Panc1 (cell line): ENCODE results near the gene WDR26. TPM values are rescaled to one million over a fixed set of nuclear protein-coding genes. Genes with fewer than 3 reads are reported as not detected.

ENCODE experiments used
- ATAC-seq: fragments of 200-7000 bp; cut with Tn5 transposase; 2 replicates; pipeline ENCODE4 v1.9.1; 2020; ENCODE audit warnings: mild to moderate bottlenecking, moderate library complexity
- BruUV-seq: library from RNA; stranded (reverse); fragments of 400-500 nt; replicated peaks from 2 replicates; lab custom pipeline; 2021; lab: Mats Ljungman, UMichigan
- CTCF ChIA-PET: fragments of 300-600 bp; sonication (Branson Sonifier 250); formaldehyde crosslinking; loops from one replicate; lab custom pipeline; 2022; ENCODE audit warnings: antibody characterized with exemption; lab: Charles Lee
- POLR2A ChIA-PET: fragments of 300-600 bp; sonication (Branson Sonifier 250); formaldehyde crosslinking; loops from one replicate; lab custom pipeline; 2022; ENCODE audit warnings: antibody characterized with exemption; lab: Charles Lee
- DNase-seq: peaks from one replicate; pipeline ENCODE4 v3.0.0-alpha.2; 2010; ENCODE audit warnings: low read depth, low spot score
- H3K27ac ChIP-seq: 2 replicates; pipeline ENCODE4 v1.5.1; 2011; ENCODE audit warnings: mild to moderate bottlenecking, low read length, inconsistent platforms
- H3K27me3 ChIP-seq: fragments of 200-500 bp; sonication (Bioruptor generic); 2 replicates; pipeline ENCODE4 v1.6.0; 2014; ENCODE audit warnings: low read length, inconsistent platforms; ENCODE audit not compliant: control insufficient read depth, insufficient read depth
- H3K36me3 ChIP-seq: fragments of 200-500 bp; sonication (Bioruptor generic); 2 replicates; pipeline ENCODE4 v1.5.1; 2014; ENCODE audit warnings: inconsistent platforms, mild to moderate bottlenecking, low read length, moderate library complexity; ENCODE audit not compliant: control insufficient read depth, insufficient read depth
- H3K4me1 ChIP-seq: 2 replicates; pipeline ENCODE4 v1.5.1; 2011; ENCODE audit warnings: inconsistent platforms, mild to moderate bottlenecking, low read length, moderate library complexity; ENCODE audit not compliant: control insufficient read depth, insufficient read depth
- H3K4me3 ChIP-seq, 2 experiments: 2 replicates each; pipeline ENCODE4 v1.5.1; 2011 to 2012; ENCODE audit warnings: low read depth in 2 of 2, low read length in 2 of 2, mild to moderate bottlenecking in 2 of 2, inconsistent platforms in 1 of 2, moderate library complexity in 1 of 2
- H3K9me3 ChIP-seq: fragments of 200-500 bp; sonication (Bioruptor generic); 2 replicates; pipeline ENCODE4 v1.5.1; 2014; ENCODE audit warnings: low read depth, mild to moderate bottlenecking, inconsistent platforms, low read length, moderate library complexity; ENCODE audit not compliant: control insufficient read depth, insufficient read depth
- POLR2AphosphoS5 ChIP-seq: IDR thresholded peaks from 2 replicates; pipeline ENCODE4 v1.6.1; 2012; ENCODE audit warnings: mild to moderate bottlenecking, low read depth, low read length, moderate library complexity
- SIN3A ChIP-seq: IDR thresholded peaks from 2 replicates; pipeline ENCODE4 v1.6.1; 2012; ENCODE audit warnings: low read depth, mild to moderate bottlenecking, low read length, moderate library complexity, borderline replicate concordance; ENCODE audit not compliant: insufficient read depth
- TCF7L2 ChIP-seq: IDR thresholded peaks from 2 replicates; pipeline ENCODE4 v1.6.1; 2011; ENCODE audit warnings: mild to moderate bottlenecking, low read depth, low read length, inconsistent platforms
- in situ Hi-C: cut with HindIII; loops from 2 replicates; pipeline ENCODE4 v1.10.0; 2016; ENCODE audit warnings: low sequenced_read_pairs, low pct_unique_long_range_greater_than_20kb
- intact Hi-C: fragments of 100-400 bp; cut with micrococcal nuclease; formaldehyde crosslinking; loops from one replicate; pipeline ENCODE4 v1.10.0; 2022; ENCODE audit not compliant: unreplicated experiment
- total RNA-seq: library from RNA; stranded (reverse); gene quantifications from one replicate; pipeline ENCODE4 v1.2.1, GENCODE V29; 2021; ENCODE audit not compliant: unreplicated experiment
- TF ChIP-seq, protein P1 (sequence below), 2 experiments: IDR thresholded peaks; 2 replicates each; pipeline ENCODE4 v1.6.1; 2011 to 2012; ENCODE audit warnings: low read depth in 2 of 2, control low read depth in 1 of 2, low read length in 1 of 2, mild to moderate bottlenecking in 1 of 2, moderate library complexity in 1 of 2; ENCODE audit not compliant: insufficient read depth in 1 of 2
- TF ChIP-seq, protein P2 (sequence below): fragments of 450-650 bp; IDR thresholded peaks from 2 replicates; pipeline ENCODE4 v1.5.1; 2017; ENCODE audit warnings: mild to moderate bottlenecking

The WDR26 gene
- total RNA-seq, 1 experiment from 2014 or later = 91.3 TPM

DNA sequence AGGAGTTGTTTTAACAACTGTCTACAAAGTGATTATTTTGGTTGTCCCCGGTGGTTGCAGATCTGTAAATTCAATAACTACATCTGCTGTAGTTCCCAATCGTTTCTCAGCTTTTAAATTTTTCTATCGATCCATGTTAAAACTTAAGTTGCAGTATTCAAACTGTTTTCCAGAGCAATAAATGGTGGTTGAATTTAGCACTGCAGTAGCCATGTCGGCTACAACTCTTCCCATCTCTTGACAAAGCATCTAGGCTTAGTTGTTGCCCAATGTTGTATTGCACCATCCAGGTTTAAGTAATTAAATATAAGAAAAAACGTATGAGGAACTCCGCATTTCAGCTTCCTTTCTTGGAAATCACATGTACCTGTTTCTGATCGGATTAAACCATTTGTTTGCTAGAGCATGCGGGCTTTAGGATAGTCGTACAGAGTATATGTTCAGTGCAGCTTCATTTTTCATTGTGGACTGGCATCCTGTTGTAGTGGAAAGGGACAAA lies 76.9 kb downstream of the WDR26 start:
- Histone ChIP-seq H3K4me1 (peaks cover 17% of the 10 kb centered on the region), H3K4me3 (peak overlapping the region; percentile 78 to 79), H3K27me3 (no peaks in the 10 kb centered on the region), H3K36me3 (no peaks in the 10 kb centered on the region), H3K27ac (peak overlapping the region; percentile 77), H3K9me3 (no peaks in the 10 kb centered on the region)
- TF ChIP-seq POLR2AphosphoS5 (no peak), TCF7L2 (no peak), SIN3A (no peak)
- TF ChIP-seq, protein P1, sequence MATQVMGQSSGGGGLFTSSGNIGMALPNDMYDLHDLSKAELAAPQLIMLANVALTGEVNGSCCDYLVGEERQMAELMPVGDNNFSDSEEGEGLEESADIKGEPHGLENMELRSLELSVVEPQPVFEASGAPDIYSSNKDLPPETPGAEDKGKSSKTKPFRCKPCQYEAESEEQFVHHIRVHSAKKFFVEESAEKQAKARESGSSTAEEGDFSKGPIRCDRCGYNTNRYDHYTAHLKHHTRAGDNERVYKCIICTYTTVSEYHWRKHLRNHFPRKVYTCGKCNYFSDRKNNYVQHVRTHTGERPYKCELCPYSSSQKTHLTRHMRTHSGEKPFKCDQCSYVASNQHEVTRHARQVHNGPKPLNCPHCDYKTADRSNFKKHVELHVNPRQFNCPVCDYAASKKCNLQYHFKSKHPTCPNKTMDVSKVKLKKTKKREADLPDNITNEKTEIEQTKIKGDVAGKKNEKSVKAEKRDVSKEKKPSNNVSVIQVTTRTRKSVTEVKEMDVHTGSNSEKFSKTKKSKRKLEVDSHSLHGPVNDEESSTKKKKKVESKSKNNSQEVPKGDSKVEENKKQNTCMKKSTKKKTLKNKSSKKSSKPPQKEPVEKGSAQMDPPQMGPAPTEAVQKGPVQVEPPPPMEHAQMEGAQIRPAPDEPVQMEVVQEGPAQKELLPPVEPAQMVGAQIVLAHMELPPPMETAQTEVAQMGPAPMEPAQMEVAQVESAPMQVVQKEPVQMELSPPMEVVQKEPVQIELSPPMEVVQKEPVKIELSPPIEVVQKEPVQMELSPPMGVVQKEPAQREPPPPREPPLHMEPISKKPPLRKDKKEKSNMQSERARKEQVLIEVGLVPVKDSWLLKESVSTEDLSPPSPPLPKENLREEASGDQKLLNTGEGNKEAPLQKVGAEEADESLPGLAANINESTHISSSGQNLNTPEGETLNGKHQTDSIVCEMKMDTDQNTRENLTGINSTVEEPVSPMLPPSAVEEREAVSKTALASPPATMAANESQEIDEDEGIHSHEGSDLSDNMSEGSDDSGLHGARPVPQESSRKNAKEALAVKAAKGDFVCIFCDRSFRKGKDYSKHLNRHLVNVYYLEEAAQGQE (IDR thresholded peaks at IDR 0.05; ENCODE audit: insufficient read depth in 1 of 2, low read depth in 2 of 2, low read length in 1 of 2) = no peak
- TF ChIP-seq, protein P2, sequence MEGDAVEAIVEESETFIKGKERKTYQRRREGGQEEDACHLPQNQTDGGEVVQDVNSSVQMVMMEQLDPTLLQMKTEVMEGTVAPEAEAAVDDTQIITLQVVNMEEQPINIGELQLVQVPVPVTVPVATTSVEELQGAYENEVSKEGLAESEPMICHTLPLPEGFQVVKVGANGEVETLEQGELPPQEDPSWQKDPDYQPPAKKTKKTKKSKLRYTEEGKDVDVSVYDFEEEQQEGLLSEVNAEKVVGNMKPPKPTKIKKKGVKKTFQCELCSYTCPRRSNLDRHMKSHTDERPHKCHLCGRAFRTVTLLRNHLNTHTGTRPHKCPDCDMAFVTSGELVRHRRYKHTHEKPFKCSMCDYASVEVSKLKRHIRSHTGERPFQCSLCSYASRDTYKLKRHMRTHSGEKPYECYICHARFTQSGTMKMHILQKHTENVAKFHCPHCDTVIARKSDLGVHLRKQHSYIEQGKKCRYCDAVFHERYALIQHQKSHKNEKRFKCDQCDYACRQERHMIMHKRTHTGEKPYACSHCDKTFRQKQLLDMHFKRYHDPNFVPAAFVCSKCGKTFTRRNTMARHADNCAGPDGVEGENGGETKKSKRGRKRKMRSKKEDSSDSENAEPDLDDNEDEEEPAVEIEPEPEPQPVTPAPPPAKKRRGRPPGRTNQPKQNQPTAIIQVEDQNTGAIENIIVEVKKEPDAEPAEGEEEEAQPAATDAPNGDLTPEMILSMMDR = no peak
- in situ Hi-C loops (no loop called here), intact Hi-C loops (no loop called here)
- CTCF ChIA-PET = no interaction called here
- POLR2A ChIA-PET = no interaction called here
- no peak for DNase-seq
- BruUV-seq = no TSS peak
- no peak for ATAC-seq

DNA sequence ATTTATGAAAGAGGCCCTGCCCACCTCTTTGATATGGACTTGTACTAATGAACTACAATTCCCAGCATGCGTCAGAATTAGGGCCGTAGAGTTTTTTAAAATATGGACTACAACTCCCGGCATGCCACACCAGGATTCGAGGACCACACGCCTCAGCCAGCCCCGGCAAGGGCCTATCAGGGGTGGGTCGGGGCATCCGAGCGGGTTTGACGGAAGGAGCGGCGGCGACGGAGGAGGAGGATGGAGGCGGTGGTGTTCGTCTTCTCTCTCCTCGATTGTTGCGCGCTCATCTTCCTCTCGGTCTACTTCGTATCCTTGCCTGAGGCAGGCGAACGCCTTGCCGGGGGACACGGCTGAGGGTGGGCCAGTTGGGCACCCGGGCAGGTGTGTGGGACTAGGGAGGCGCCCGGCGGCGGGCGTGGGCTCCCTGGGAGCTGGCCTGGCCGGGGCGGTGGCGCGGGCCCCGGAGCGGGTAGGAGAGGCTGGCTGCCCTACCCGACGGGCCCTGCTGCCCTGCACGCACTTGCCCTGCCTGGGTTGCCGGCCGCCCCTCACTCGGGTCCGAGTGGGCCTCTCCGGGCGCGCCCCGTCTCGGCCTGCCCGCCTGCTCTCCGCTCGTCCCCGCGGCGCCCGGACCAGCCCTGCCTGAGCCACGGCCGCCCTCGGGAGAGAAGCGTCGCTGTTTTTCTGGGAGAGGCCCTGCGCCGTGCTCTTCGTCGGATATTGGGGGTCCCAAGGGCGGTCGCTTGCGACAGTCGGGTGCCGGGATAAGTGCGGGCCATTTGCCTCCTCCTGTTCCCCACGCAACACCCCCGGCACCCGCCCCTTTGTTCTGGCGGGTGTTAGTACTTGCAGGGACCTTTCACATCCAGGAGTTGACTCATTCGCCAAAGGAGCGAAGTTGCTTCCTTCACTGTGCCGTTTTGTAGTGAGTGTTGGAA lies 77.6 kb downstream of the WDR26 start, which contains the start of gene CNIH4:
Gene CNIH4, plus strand, starts transcription at position 195 of the 941 bp plus-strand sequence. Its CDS starts 46 bp downstream, at position 241.
- in situ Hi-C loops (no loop called here), intact Hi-C loops (no loop called here)
- DNase-seq (peak; percentile 76), ATAC-seq (peak; percentile 99)
- H3K4me1 ChIP-seq = peaks cover 17% of the 10 kb centered on the region
- no TSS peak for BruUV-seq
- peak within 1 kb of the TSS; percentile 77 for H3K27ac ChIP-seq
- no peaks in the 10 kb centered on the region for H3K36me3 ChIP-seq
- CTCF ChIA-PET = interaction anchor here (0.5 kb wide), 1 partner anchor 126 kb away, joined by 3 read pairs; no protein-coding TSS in a partner anchor
- H3K9me3 ChIP-seq = no peaks in the 10 kb centered on the region
- peak within 1 kb of the TSS; percentile 78 to 79 for H3K4me3 ChIP-seq
- TF ChIP-seq, protein P2 = no peak
- peak; percentile 66; the same call in 1 of the 2 replicates for TF ChIP-seq SIN3A
- TF ChIP-seq POLR2AphosphoS5 = peak; percentile 82; the same call in 1 of the 2 replicates
- TF ChIP-seq, protein P1 (IDR thresholded peaks at IDR 0.05; ENCODE audit: insufficient read depth in 1 of 2, low read depth in 2 of 2, low read length in 1 of 2) = no peak
- peak; percentile 54; the same call in 1 of the 2 replicates for TF ChIP-seq TCF7L2
- no peaks in the 10 kb centered on the region for H3K27me3 ChIP-seq
- POLR2A ChIA-PET = interaction anchor here (0.6 kb wide), 1 partner anchor 476 kb away, joined by 3 read pairs; no protein-coding TSS in a partner anchor
